ENCODE measurements around the gene GNPDA1.

GRCh38 chr5:141960449-141961323, 52.1 kb downstream of the GNPDA1 start:
- TF ChIP-seq, protein P1, sequence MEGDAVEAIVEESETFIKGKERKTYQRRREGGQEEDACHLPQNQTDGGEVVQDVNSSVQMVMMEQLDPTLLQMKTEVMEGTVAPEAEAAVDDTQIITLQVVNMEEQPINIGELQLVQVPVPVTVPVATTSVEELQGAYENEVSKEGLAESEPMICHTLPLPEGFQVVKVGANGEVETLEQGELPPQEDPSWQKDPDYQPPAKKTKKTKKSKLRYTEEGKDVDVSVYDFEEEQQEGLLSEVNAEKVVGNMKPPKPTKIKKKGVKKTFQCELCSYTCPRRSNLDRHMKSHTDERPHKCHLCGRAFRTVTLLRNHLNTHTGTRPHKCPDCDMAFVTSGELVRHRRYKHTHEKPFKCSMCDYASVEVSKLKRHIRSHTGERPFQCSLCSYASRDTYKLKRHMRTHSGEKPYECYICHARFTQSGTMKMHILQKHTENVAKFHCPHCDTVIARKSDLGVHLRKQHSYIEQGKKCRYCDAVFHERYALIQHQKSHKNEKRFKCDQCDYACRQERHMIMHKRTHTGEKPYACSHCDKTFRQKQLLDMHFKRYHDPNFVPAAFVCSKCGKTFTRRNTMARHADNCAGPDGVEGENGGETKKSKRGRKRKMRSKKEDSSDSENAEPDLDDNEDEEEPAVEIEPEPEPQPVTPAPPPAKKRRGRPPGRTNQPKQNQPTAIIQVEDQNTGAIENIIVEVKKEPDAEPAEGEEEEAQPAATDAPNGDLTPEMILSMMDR (IDR thresholded peaks at IDR 0.05; ENCODE audit: borderline replicate concordance, extremely low read depth, low read length, poor library complexity, severe bottlenecking): peak; percentile 99
- TF ChIP-seq EZH2 (IDR thresholded peaks at IDR 0.05; ENCODE audit: borderline replicate concordance, low read depth, low read length, severe bottlenecking): no peak

All from DND-41 (cell line).